ENCODE results near the gene RNF224. TPM values are rescaled to one million over a fixed set of nuclear protein-coding genes. Genes with fewer than 3 reads are reported as not detected.
A peak's percentile ranks its signal among the peaks of the same experiment; 100 is the strongest.

Gene RNF224
- polyA plus RNA-seq, 1 donor from 2014 or later = not detected

- H3K9ac ChIP-seq (ENCODE audit: low read length) = peak overlapping the region; percentile 54
- no peak overlapping the region for H3K27ac ChIP-seq (ENCODE audit: low read length)
- no peaks in the 10 kb centered on the region for H3K27me3 ChIP-seq (ENCODE audit: insufficient read depth, low read depth, low read length)
- H3K9me2 ChIP-seq (ENCODE audit: insufficient read depth, low read length) = no peaks in the 10 kb centered on the region
- no peak overlapping the region for H2AFZ ChIP-seq (ENCODE audit: low read depth, low read length)
- H3F3A ChIP-seq (ENCODE audit: insufficient read depth, low read length, poor library complexity, severe bottlenecking) = no peaks in the 10 kb centered on the region
- no peaks in the 10 kb centered on the region for H3K9me3 ChIP-seq (ENCODE audit: low read length)
- no peak overlapping the region for H3K4me2 ChIP-seq (ENCODE audit: low read length)
- no peaks in the 10 kb centered on the region for H4K20me1 ChIP-seq (ENCODE audit: insufficient read depth)
- H3K36me3 ChIP-seq (ENCODE audit: insufficient read depth, low read length) = no peaks in the 10 kb centered on the region
- no peak for TF ChIP-seq POLR2AphosphoS5 (IDR thresholded peaks at IDR 0.05)
- TF ChIP-seq SMC3 (conservative IDR thresholded peaks at IDR 0.05; ENCODE audit: poor library complexity) = no peak
- no peak for TF ChIP-seq CTCF (IDR thresholded peaks at IDR 0.05; ENCODE audit: poor library complexity, severe bottlenecking)
- no peak for TF ChIP-seq REST (IDR thresholded peaks at IDR 0.05; ENCODE audit: borderline replicate concordance)
- TF ChIP-seq TAF1 (IDR thresholded peaks at IDR 0.05; ENCODE audit: low read depth) = no peak
- no peak for TF ChIP-seq EP300 (conservative IDR thresholded peaks at IDR 0.05; ENCODE audit: poor library complexity, severe bottlenecking)
- TF ChIP-seq RAD21 (conservative IDR thresholded peaks at IDR 0.05) = no peak
- no peak for TF ChIP-seq MXI1 (conservative IDR thresholded peaks at IDR 0.05; ENCODE audit: poor library complexity, severe bottlenecking)
- no peak for TF ChIP-seq EZH2 (IDR thresholded peaks at IDR 0.05; ENCODE audit: borderline replicate concordance, insufficient read depth, low read length, poor library complexity, severe bottlenecking)
- peaks cover 4% of the 10 kb centered on the region for H3K79me2 ChIP-seq (replicated peaks; ENCODE audit: insufficient read depth, low read length)
- H3K4me3 ChIP-seq (ENCODE audit: low read length) = peak overlapping the region; percentile 65
Observed at GRCh38 chr9:137198902-137199283, 28.4 kb upstream of the RNF224 start.

- H3K36me3 ChIP-seq (ENCODE audit: insufficient read depth, low read length) = no peaks in the 10 kb centered on the region
Observed at GRCh38 chr9:137199411-137200121, 27.7 kb upstream of the RNF224 start.

More at GRCh38 chr9:137199411-137200121, 27.7 kb upstream of the RNF224 start:
- H3K79me2 ChIP-seq (replicated peaks; ENCODE audit: insufficient read depth, low read length) = peaks cover 11% of the 10 kb centered on the region
- H2AFZ ChIP-seq (ENCODE audit: low read depth, low read length) = no peak overlapping the region
- no peaks in the 10 kb centered on the region for H4K20me1 ChIP-seq (ENCODE audit: insufficient read depth)
- H3K4me3 ChIP-seq (ENCODE audit: low read length) = peak overlapping the region; percentile 65
- no peaks in the 10 kb centered on the region for H3F3A ChIP-seq (ENCODE audit: insufficient read depth, low read length, poor library complexity, severe bottlenecking)
- no peak overlapping the region for H3K4me2 ChIP-seq (ENCODE audit: low read length)
- H3K27me3 ChIP-seq (ENCODE audit: insufficient read depth, low read depth, low read length) = no peaks in the 10 kb centered on the region
- no peaks in the 10 kb centered on the region for H3K9me2 ChIP-seq (ENCODE audit: insufficient read depth, low read length)
- H3K9me3 ChIP-seq (ENCODE audit: low read length) = no peaks in the 10 kb centered on the region
- H3K27ac ChIP-seq (ENCODE audit: low read length) = no peak overlapping the region
- TF ChIP-seq RAD21 (conservative IDR thresholded peaks at IDR 0.05) (no peak), MXI1 (conservative IDR thresholded peaks at IDR 0.05; ENCODE audit: poor library complexity, severe bottlenecking) (no peak), REST (IDR thresholded peaks at IDR 0.05; ENCODE audit: borderline replicate concordance) (no peak), TAF1 (IDR thresholded peaks at IDR 0.05; ENCODE audit: low read depth) (no peak), EP300 (conservative IDR thresholded peaks at IDR 0.05; ENCODE audit: poor library complexity, severe bottlenecking) (no peak), EZH2 (IDR thresholded peaks at IDR 0.05; ENCODE audit: borderline replicate concordance, insufficient read depth, low read length, poor library complexity, severe bottlenecking) (no peak), POLR2AphosphoS5 (IDR thresholded peaks at IDR 0.05) (no peak), CTCF (IDR thresholded peaks at IDR 0.05; ENCODE audit: poor library complexity, severe bottlenecking) (no peak), SMC3 (conservative IDR thresholded peaks at IDR 0.05; ENCODE audit: poor library complexity) (no peak)
- H3K9ac ChIP-seq (ENCODE audit: low read length) = peak overlapping the region; percentile 54
